ENCODE results near the gene TMEM217.

- TF ChIP-seq CTCF (IDR thresholded peaks at IDR 0.05; ENCODE audit: low read length) = no peak
- no peak for TF ChIP-seq EZH2 (optimal IDR thresholded peaks at IDR 0.05; ENCODE audit: low read depth, low read length)
- TF ChIP-seq EZH2phosphoT487 (IDR thresholded peaks at IDR 0.05; ENCODE audit: low read length) = no peak
Observed at GRCh38 chr6:37176268-37177076, 81.5 kb downstream of the TMEM217 start.

All from MM.1S (cell line).